ENCODE measurements around the gene TRHDE. TPM values are rescaled to one million over a fixed set of nuclear protein-coding genes. Genes with fewer than 3 reads are reported as not detected.
"Not testable (repeated sequence)": the region's sequence is repeated elsewhere in the genome, so short reads cannot be mapped to it uniquely, and the experiment has no call there.

TRHDE gene
- total RNA-seq, 1 donor from 2014 or later, result not detected

DNA sequence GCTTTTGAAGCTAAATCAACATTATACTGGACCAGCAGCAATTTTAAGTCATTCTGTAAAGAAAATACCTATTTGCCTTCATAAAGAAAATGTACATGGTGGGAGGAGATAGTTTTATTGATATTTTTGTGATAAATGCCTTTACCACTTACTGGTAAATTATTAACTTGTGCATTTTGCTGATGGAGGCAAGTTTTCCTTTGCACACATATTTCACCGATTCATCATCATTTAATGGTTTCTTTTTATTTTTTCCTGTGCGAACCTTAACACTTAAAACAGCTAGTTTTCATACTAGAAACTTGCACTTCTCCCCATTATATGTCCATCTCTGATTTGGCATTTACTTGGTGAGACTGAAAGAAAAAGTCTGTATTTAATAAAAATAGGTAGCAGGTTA is 239.3 kb downstream of the TRHDE start:
- DNase-seq (ENCODE audit: low read depth, low spot score), result no peak

GRCh38 chr12:72511906-72512305 is 239.7 kb downstream of the TRHDE start:
- no peak for DNase-seq (ENCODE audit: low read depth, low spot score)

DNA sequence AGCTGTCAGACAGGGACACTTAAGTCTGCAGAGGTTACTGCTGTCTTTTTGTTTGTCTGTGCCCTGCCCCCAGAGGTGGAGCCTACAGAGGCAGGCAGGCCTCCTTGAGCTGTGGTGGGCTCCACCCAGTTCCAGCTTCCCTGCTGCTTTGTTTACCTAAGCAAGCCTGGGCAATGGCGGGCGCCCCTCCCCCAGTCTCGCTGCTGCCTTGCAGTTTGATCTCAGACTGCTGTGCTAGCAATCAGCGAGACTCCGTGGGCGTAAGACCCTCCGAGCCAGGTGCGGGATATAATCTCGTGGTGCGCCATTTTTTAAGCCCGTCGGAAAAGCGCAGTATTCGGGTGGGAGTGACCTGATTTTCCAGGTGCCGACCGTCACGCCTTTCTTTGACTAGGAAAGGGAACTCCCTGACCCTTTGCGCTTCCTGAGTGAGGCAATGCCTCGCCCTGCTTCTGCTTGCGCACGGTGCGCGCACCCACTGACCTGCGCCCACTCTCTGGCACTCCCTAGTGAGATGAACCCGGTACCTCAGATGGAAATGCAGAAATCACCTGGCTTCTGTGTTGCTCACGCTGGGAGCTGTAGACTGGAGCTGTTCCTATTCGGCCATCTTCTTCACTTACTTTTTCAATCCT is 248.0 kb downstream of the TRHDE start:
- DNase-seq (ENCODE audit: low read depth, low spot score), result not testable (repeated sequence)

GRCh38 chr12:72521326-72521725 is 249.2 kb downstream of the TRHDE start:
- no peak for DNase-seq (ENCODE audit: low read depth, low spot score)

DNA sequence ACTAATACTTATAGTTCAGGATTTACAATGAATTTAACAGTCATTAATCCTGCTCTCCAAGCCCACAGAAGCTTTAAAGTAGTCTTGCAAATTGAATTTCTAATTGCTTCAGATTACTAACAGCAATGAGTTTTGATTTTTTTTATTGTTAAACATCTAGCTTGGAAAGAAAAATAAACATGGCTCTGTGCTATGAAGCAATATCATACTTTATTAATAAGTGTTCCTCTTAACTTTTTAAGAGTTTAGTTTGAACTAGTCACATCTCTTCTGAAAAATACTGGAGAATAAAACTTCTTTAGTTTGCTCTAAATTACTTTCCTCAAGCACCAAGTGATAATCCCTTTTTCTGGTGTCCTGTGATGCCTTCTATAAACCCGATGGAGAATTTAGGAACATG is 250.2 kb downstream of the TRHDE start:
- DNase-seq (ENCODE audit: low read depth, low spot score), result no peak

- no peak for DNase-seq (ENCODE audit: low read depth, low spot score)
These were observed 251.6 kb downstream of the TRHDE start for GRCh38 chr12:72523754-72524153.

DNA sequence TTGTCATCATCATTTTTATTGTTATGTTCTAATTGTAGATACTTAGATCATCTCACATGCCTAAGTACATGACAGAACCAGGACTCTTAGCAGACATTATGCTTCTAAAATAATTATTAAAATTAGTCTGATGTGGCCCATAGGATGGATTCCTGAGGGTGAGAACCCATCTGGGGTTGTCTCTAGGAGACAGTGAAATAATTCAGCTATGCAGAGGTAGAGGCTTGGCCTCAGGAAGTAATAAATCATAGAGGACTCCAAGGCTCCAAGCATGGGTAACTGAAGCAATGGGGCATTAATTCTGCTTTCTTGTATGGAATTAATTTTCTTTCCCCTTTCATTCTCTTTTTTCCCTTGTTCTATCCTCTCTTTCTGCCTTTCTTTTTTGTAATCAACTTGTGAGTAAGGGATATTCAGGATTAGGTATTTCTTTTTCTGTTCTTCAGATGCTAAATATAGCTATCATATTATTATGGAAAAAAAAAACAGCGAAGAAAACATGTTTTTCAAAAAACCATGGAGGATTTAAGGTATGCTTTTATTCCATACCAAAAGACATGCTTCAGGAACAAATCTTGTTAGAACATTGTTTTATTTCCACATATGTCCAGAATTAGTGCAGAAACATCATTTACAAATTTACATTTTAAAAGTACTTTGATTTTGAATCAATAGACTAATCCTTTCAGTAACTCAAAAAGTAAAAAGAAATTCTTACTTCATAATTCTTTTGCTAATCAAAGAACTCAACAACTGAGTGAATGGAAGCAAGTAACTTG is 263.2 kb downstream of the TRHDE start:
- no peak for DNase-seq (ENCODE audit: low read depth, low spot score)

DNA sequence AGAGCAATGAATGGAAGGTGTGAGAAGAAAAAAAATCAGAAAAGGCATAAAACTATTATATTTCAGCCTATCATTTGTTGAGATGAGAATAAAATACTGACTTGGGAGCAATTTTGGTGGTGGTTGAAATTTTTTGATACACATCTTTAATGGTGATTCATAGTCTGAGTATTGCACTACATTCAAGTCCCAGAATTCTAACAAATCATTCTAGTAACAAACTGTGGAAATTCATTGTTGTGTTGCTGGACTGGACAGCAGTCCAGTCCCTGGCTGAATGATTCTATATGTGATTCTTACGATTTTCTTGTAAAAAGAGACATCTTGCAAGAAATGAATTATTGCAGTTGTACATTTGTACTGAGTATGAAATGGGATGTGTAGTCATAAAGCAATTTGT is 268.6 kb downstream of the TRHDE start:
- DNase-seq (ENCODE audit: low read depth, low spot score), result no peak

DNA sequence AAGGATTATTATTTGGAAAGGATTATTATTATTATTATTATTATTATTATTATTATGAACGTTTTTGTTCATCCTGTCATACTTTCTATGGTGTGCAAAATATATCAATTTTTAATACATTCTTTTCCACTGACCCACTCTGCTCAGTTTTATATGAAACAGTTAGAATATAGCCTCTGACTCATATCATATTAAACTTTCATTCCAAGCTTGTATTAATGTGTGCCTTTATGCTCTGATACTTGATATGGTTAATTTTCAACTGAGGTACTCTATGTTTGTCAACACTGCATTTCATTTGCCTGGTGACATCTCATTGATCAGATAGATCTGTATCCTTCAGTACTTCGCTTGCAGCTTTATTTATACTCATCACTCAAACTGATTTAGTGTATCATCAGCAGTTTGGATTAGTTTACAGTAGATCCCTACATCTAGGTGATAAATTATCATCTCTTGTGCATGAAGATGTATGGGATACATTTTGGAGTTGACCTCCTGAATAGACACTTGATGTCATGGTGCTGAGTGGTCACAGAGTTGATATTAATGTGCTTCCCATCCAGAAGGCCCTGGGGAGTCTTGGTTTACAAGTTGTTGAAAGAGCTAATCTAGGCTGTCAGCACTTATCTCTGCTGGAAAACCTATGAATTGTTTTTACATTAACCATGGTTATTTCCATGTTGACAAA is 271.8 kb downstream of the TRHDE start:
- DNase-seq (ENCODE audit: low read depth, low spot score), result no peak

DNA sequence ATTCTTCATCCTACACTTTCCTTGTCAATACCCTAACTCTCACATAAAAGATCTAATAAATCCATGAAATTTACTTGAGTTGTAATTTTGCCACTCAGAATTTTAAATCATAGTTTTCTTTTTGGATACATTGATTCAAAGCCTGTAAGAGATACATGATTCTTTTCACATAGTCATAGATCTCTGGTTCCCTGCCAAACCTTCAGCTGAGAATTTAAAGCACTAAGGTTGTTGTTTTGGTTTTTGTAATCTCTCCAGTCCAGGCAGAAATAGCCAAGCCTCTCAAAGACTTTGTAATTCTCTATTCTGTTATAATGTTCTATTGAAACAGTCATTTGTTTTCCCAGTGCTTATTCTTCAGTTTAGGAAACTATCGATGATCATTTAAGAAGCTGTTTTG is 273.9 kb downstream of the TRHDE start:
- DNase-seq (ENCODE audit: low read depth, low spot score), result no peak

DNA sequence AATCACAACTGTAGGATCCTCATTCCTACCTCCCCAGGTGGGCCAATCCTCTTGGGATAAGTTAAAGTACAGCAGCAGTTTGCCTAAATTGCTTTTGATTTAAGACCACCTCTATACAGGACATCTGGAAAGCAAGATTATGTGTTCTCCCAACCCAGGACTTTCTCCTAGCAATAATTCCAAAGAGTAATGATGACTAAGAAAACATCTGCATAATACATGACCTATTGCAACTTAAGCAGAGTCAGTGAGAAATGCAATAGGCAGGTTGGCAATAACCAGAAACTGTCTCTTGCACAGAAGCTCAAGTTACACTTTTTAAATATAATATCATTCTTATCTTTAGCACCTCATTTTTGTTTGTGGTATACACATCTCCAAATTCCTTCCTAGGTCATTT is 275.4 kb downstream of the TRHDE start:
- DNase-seq (ENCODE audit: low read depth, low spot score), result no peak

GRCh38 chr12:72549184-72549583 is 277.0 kb downstream of the TRHDE start:
- DNase-seq (ENCODE audit: low read depth, low spot score), result no peak

GRCh38 chr12:72560003-72560769 is 288.0 kb downstream of the TRHDE start:
- no peak for DNase-seq (ENCODE audit: low read depth, low spot score)

DNA sequence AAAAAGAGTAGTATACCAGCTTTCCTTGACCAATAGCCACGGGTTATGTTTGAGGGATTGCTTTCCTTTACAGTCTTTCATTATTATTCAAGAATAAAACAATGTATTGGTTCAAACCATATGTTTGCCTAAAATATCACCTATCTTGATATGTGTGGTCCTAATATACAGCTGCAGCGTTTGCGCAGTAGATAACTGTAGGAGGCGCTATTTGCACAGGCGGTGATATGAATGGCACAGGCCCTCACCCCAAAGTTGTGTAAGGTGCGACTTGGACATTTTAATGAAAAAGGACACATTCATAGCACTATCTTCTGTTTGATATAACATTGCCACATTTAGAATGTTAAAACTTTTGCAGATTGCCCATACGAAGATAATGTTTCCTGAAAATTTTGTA is 298.4 kb downstream of the TRHDE start:
- no peak for DNase-seq (ENCODE audit: low read depth, low spot score)

DNA sequence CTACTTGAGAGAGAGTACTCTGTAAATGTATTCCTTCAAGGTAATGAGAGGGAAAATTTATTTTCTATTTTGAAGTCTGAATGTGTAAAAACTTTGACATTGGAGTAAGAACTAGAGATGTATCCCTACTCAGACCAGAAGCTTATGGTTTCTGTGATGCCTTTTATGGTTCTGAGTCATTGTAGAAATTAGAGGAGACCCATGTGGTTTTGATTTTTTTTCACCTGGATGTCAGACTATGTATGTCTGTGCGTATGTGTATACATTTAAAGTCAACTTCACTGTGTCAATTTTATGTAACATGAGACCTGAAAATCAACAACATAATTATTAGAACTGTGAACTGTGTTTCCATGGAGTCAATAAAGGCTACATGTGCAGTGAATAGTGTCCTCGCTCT is 302.0 kb downstream of the TRHDE start:
- DNase-seq (ENCODE audit: low read depth, low spot score), result no peak

GRCh38 chr12:72578327-72578726 is 306.2 kb downstream of the TRHDE start:
- DNase-seq (ENCODE audit: low read depth, low spot score), result no peak

- no peak for DNase-seq (ENCODE audit: low read depth, low spot score)
These were observed 314.3 kb downstream of the TRHDE start for GRCh38 chr12:72586456-72586855.

DNA sequence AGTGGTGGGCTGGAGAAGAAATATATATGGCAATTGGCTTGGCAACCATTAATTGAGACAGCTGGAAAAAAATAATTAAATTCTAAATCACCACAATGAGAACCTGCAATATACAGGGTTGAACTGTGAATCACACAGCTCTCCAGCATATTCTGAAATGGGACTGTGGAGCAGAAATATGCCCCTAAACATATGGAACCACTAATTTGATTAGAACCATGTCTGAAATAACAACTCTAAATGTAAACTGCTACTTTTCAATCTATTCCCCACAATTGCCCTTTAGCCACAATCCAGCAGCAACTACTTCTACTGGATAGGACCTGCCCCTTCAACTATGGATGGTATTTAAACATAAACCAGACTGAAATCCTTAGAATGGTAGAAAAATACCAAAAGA is 330.4 kb downstream of the TRHDE start:
- no peak for DNase-seq (ENCODE audit: low read depth, low spot score)

- no peak for DNase-seq (ENCODE audit: low read depth, low spot score)
These were observed 333.8 kb downstream of the TRHDE start for GRCh38 chr12:72605975-72606374.

DNA sequence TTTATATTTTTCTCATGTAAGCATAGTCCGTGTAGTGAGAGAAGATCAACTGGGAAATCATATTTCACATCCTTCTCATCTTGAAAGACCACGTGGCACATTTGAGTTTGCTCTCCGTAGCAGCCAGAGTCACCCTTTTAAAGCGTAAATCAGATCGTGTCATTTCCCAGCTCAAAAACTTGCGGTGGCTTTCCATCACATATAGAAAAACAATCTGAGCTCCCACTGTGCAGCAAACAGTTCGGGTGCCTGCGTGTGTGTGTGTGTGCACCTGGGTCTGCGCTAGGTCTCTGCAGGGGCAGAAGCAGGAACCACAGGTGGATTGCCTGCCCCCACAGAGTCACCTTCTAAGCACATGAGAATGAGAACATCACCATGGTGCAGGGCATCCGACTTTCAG is 338.2 kb downstream of the TRHDE start:
- DNase-seq (ENCODE audit: low read depth, low spot score), result no peak

DNA sequence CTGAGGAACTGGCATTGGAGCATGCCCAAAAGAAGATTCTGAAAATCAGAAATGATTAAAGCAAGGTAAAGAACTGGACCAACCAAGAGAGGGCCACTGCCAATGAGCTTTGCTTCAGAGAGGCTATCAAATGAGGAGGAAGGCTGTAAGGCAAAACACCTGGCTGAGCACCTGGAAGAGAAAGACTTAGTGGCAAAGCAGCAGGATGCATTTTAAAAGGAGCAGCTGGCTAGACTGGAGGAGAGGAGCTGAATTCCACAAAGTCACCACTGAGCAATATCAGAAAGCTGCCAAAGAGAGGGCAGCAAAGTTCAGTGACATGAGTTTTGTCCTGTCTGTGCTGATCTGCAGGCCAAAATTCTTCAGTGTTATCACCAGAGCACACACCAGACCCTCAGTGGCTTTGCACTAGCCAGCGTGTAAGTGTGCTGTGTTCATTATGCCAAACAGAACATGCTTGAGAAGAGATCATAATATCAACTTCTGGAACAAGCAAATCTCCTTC is 338.7 kb downstream of the TRHDE start:
- no peak for DNase-seq (ENCODE audit: low read depth, low spot score)

GRCh38 chr12:72612171-72612570 is 340.0 kb downstream of the TRHDE start:
- no peak for DNase-seq (ENCODE audit: low read depth, low spot score)
